ENCODE data around the gene CD300C. TPM values are rescaled to one million over a fixed set of nuclear protein-coding genes. Genes with fewer than 3 reads are reported as not detected.

Gene CD300C
- total and polyA plus RNA-seq, 2 donors (not counting 1 experiment from before 2014, with no cell fraction given): 0.72 to 0.74 TPM

DNA sequence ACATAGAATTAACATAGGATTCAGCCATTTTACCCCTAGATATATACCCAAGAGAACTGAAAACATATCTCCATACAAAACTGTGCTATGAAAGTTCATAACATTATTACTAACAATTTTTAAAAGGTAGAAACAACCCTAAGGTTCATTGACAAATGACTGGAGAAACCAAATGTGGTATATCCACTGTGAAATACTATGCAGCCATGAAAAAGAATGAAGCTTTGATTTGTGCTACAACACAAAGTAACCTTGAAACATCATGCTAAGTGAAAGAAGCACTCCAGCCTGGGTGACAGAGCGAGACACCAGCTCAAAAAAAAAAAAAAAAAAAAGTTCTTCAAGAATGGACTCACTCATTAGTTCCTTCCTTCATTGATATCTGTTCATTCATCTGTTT is 45.6 kb upstream of the CD300C start:
- H3K9ac ChIP-seq (ENCODE audit: low read length): no peak overlapping the region
- Mint-ChIP-seq H3K4me3 (no peak overlapping the region), H3K27me3 (peaks cover 24% of the 10 kb centered on the region), H3K4me1 (peaks cover 14% of the 10 kb centered on the region), H3K9me3 (ENCODE audit: insufficient read depth) (no peaks in the 10 kb centered on the region), H3K27ac (no peak overlapping the region)
- ChIA-PET CTCF (interaction anchor here (0.7 to 1.3 kb wide), 2 partner anchors 66 to 199 kb away, joined by 3 read pairs; no protein-coding TSS in a partner anchor), POLR2A (interaction anchor here (0.7 kb wide), 1 partner anchor 30 kb away, joined by 7 read pairs; no protein-coding TSS in a partner anchor)
- no peaks in the 10 kb centered on the region for H3K36me3 ChIP-seq (replicated peaks in 1 of 2; ENCODE audit: control extremely low read depth in 1 of 2, control insufficient read depth in 1 of 2, extremely low read depth in 1 of 2, insufficient read depth in 2 of 2, low read length in 1 of 2)
- intact Hi-C loops (cut with micrococcal nuclease): no loop called here
- no peak for TF ChIP-seq EZH2 (IDR thresholded peaks at IDR 0.05; ENCODE audit: borderline replicate concordance, insufficient read depth, low read depth, low read length, poor library complexity, severe bottlenecking)
- no peak for TF ChIP-seq CTCF (IDR thresholded peaks at IDR 0.05)
- no peak overlapping the region for H3K4me3 ChIP-seq (ENCODE audit: control extremely low read depth in 1 of 5, extremely low read depth in 1 of 5, insufficient read depth in 1 of 5, low read depth in 2 of 5, low read length in 4 of 5)
- peaks cover 10 to 11% of the 10 kb centered on the region in 2 donors for H3K4me1 ChIP-seq (ENCODE audit: control insufficient read depth in 2 of 2, insufficient read depth in 2 of 2, low read length in 2 of 2)
- peaks cover 0 to 11% (median 0%) of the 10 kb centered on the region in 4 experiments for H3K27me3 ChIP-seq (replicated peaks in 1 of 4; ENCODE audit: control extremely low read depth in 1 of 4, control insufficient read depth in 3 of 4, insufficient read depth in 4 of 4, low read length in 3 of 4)
- DNase-seq (no peak), ATAC-seq (ENCODE audit: low read depth) (no peak)
- no peaks in the 10 kb centered on the region for H3K79me2 ChIP-seq (ENCODE audit: control insufficient read depth, insufficient read depth, low read length)
- no peak overlapping the region for H2AFZ ChIP-seq (ENCODE audit: insufficient read depth, low read depth, low read length, poor library complexity, severe bottlenecking)
- peaks cover 0 to 6% (median 2%) of the 10 kb centered on the region in 3 donors for H3K9me3 ChIP-seq (ENCODE audit: control extremely low read depth in 1 of 3, control insufficient read depth in 2 of 3, insufficient read depth in 1 of 3, low read length in 2 of 3)
- H4K20me1 ChIP-seq (ENCODE audit: control insufficient read depth, insufficient read depth, low read length, poor library complexity, severe bottlenecking): no peaks in the 10 kb centered on the region
- peak overlapping the region; percentile 55 for H3K4me2 ChIP-seq (replicated peaks; ENCODE audit: low read depth, low read length, poor library complexity, severe bottlenecking)
- no CpG with 5 or more reads among the region's 1 CpG for WGBS (ENCODE audit: insufficient coverage)
- H3K27ac ChIP-seq (ENCODE audit: low read length in 2 of 2): no peak overlapping the region

- Mint-ChIP-seq H3K4me1 (no peaks in the 10 kb centered on the region), H3K4me3 (no peak overlapping the region), H3K27me3 (peaks cover 34% of the 10 kb centered on the region), H3K27ac (no peak overlapping the region), H3K9me3 (ENCODE audit: insufficient read depth) (no peaks in the 10 kb centered on the region)
- H3K9me3 ChIP-seq (ENCODE audit: control extremely low read depth in 1 of 3, control insufficient read depth in 2 of 3, insufficient read depth in 1 of 3, low read length in 2 of 3): peaks cover 0 to 11% (median 4%) of the 10 kb centered on the region in 3 donors
- H3K4me1 ChIP-seq (ENCODE audit: control insufficient read depth in 2 of 2, insufficient read depth in 2 of 2, low read length in 2 of 2): no peaks in the 10 kb centered on the region
- no peaks in the 10 kb centered on the region for H3K79me2 ChIP-seq (ENCODE audit: control insufficient read depth, insufficient read depth, low read length)
- H3K27me3 ChIP-seq (replicated peaks in 1 of 4; ENCODE audit: control extremely low read depth in 1 of 4, control insufficient read depth in 3 of 4, insufficient read depth in 4 of 4, low read length in 3 of 4): peaks cover 0 to 11% (median 0%) of the 10 kb centered on the region in 4 experiments
- no peak overlapping the region for H3K4me2 ChIP-seq (replicated peaks; ENCODE audit: low read depth, low read length, poor library complexity, severe bottlenecking)
- CTCF ChIA-PET: no interaction called here
- no peak overlapping the region for H3K9ac ChIP-seq (ENCODE audit: low read length)
- no peak for TF ChIP-seq CTCF (IDR thresholded peaks at IDR 0.05)
- TF ChIP-seq EZH2 (IDR thresholded peaks at IDR 0.05; ENCODE audit: borderline replicate concordance, insufficient read depth, low read depth, low read length, poor library complexity, severe bottlenecking): no peak
- WGBS (ENCODE audit: insufficient coverage): 100% methylated on average over 2 of the region's 5 CpGs
- H2AFZ ChIP-seq (ENCODE audit: insufficient read depth, low read depth, low read length, poor library complexity, severe bottlenecking): no peak overlapping the region
- POLR2A ChIA-PET: no interaction called here
- no peaks in the 10 kb centered on the region for H4K20me1 ChIP-seq (ENCODE audit: control insufficient read depth, insufficient read depth, low read length, poor library complexity, severe bottlenecking)
- H3K36me3 ChIP-seq (replicated peaks in 1 of 2; ENCODE audit: control extremely low read depth in 1 of 2, control insufficient read depth in 1 of 2, extremely low read depth in 1 of 2, insufficient read depth in 2 of 2, low read length in 1 of 2): no peaks in the 10 kb centered on the region
- no peak overlapping the region for H3K4me3 ChIP-seq (ENCODE audit: control extremely low read depth in 1 of 5, extremely low read depth in 1 of 5, insufficient read depth in 1 of 5, low read depth in 2 of 5, low read length in 4 of 5)
- intact Hi-C loops (cut with micrococcal nuclease): no loop called here
- no peak for ATAC-seq (ENCODE audit: low read depth)
- no peak for DNase-seq
- H3K27ac ChIP-seq (ENCODE audit: low read length in 2 of 2): no peak overlapping the region
Measured at GRCh38 chr17:74585711-74586110, 39.8 kb upstream of the CD300C start.

Measured in B cell (primary cell).